HG02938 (cell line): ENCODE data around the gene SETD2.
"Not testable (repeated sequence)": the region's sequence is repeated elsewhere in the genome, so short reads cannot be mapped to it uniquely, and the experiment has no call there.

ENCODE experiments used
- ATAC-seq: cut with Tn5 transposase; IDR thresholded peaks from one replicate; pipeline ENCODE4 v1.9.1; 2021; ENCODE audit warnings: mild to moderate bottlenecking, moderate library complexity; ENCODE audit not compliant: unreplicated experiment

Gene SETD2, protein sequence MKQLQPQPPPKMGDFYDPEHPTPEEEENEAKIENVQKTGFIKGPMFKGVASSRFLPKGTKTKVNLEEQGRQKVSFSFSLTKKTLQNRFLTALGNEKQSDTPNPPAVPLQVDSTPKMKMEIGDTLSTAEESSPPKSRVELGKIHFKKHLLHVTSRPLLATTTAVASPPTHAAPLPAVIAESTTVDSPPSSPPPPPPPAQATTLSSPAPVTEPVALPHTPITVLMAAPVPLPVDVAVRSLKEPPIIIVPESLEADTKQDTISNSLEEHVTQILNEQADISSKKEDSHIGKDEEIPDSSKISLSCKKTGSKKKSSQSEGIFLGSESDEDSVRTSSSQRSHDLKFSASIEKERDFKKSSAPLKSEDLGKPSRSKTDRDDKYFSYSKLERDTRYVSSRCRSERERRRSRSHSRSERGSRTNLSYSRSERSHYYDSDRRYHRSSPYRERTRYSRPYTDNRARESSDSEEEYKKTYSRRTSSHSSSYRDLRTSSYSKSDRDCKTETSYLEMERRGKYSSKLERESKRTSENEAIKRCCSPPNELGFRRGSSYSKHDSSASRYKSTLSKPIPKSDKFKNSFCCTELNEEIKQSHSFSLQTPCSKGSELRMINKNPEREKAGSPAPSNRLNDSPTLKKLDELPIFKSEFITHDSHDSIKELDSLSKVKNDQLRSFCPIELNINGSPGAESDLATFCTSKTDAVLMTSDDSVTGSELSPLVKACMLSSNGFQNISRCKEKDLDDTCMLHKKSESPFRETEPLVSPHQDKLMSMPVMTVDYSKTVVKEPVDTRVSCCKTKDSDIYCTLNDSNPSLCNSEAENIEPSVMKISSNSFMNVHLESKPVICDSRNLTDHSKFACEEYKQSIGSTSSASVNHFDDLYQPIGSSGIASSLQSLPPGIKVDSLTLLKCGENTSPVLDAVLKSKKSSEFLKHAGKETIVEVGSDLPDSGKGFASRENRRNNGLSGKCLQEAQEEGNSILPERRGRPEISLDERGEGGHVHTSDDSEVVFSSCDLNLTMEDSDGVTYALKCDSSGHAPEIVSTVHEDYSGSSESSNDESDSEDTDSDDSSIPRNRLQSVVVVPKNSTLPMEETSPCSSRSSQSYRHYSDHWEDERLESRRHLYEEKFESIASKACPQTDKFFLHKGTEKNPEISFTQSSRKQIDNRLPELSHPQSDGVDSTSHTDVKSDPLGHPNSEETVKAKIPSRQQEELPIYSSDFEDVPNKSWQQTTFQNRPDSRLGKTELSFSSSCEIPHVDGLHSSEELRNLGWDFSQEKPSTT (N-terminal part only)

DNA sequence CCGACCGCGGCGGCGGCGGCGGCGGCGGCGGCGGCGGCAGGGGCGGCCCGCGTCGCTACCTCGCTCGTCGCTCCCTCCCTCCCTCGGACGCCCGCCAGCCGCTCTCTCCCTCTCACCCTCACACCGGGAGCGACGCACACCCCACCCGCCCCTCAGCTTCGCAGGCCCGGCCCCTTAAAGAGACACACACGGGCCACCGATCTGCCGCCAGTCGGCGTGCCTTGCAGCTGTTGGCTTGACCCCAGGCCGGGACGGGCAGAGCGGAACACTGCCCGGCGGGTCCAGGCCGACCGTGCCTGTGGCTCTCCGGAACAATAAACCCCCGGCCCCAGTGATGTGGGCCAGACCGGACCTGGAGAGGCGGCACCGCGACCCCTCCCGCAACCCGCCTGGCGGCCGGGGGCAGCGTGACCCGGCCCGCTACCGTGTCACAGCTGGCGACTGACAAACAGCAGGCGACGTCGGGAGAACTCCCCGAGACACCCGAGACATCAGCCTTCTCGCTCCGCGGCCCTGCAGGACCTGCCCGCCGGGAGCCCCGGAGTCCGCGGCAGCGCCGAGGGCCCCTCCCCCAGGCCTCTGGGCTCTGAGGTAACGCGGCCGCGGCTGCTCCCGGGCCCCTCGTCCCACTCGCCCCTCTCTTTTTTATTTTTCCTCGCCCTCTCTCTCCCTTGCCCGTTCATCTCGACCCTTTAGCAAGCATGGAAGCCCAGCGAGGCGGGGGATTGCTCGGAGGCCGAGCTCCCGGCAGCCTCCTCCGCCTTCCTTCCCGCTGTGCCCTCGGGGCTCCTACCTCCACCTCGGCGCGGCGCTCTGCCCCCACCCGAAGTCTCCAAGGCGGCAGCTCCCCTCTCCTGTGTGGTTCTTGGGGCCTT, at the start of gene SETD2:
Gene SETD2 (minus strand): TSS at position 107 of the 875 bp plus-strand sequence. CDS start 189 bp downstream, outside the sequence.
- peak; percentile 59 for ATAC-seq

DNA sequence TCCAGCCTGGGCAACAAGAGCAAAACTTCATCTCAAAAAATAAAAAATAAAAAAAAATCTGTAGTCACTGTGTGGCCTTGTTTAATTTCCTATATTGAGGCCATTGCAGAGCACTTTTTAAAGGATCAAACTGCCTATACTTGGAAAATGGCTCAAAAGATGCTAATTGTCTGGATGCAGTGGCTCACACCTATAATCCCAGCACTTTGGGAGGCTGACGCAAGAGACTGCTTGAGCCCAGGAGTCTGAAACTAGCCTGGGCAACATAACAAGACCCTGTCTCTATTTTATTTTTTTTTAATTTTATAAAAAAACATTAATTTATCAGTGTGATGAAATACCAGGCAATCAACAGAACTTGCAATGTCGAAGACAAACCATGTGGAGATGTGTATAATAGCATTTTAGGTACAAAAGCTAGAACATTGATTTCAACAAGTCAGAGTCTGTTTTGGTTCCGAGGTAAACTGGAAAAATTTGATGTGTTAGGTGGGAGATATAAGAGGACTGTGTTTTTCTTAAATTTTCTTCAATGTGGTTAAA, 47.0 kb upstream of the SETD2 start:
- ATAC-seq, result no peak

DNA sequence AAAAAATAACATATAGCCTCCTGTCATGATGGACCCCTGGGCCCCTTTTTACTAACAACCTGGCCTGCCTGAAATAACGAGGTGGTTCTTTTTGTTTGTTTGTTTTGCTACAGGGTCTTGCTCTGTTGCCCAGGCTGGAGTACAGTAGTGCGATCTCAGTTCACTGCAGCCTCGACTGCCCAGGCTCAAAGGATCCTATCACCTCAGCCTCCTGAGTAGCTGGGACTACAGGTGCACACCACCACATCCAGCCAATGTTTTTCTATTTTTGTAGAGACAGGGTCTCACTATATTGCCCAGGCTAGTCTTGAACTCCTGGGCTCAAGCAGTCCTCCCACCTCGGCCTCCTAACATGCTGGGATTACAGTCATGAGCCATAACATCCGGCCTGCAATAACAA, 42.1 kb upstream of the SETD2 start:
- ATAC-seq, result not testable (repeated sequence)

DNA sequence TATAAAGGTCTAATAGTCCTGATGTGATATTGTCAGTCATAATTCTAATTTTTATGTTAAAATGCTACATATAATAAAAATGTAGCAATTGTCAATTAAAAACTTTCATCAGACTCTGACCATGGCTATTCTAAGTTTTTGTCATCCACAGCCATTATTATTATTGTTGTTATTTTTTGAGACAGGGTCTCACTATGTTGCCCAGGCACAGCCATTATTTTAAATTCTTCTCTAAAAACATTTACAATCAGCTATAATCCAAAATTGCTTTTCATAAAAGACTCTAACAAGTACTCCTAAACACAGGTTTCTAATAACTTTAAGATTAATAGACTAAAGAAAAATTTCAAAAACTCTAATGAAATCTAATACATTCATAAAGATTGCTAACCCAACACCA, 41.0 kb upstream of the SETD2 start:
- no peak for ATAC-seq

DNA sequence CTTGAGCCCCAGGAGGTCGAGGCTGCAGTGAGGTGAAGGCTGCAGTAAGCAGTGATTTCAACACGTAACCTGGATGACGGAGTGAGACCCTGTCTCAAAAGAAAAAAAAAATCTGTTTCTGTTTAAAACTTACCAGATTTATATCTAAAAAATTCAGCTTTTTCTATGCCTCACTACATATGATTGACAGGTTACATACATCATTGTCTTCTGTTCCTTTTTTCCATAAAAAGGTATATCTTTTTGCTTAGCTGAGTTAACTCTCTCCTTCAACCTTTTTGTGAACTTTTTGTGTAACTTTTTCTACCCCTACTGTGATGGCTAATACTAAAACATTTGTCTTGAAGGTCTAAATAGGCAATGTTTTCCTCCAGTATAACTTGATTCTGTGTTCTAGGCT, 38.6 kb upstream of the SETD2 start:
- no peak for ATAC-seq

DNA sequence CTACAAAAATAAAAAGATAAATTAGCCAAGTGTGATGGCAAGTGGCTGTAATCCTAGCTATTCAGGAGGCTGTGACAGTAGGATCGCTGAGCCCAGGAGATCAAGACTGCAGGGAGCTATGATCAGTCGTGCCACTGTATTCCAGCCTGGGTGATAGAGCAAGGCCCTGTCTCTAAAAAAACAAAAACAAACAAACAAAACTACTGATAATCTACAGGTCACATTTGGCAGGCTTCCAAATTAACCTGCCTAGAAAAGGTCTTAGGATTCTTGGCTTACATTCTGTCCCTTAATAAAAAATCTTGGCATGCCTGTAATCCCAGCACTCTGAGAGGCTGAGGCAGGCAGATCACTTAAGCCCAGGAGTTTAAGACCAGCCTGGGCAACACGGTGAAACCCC, 33.4 kb upstream of the SETD2 start:
- ATAC-seq, result no peak

DNA sequence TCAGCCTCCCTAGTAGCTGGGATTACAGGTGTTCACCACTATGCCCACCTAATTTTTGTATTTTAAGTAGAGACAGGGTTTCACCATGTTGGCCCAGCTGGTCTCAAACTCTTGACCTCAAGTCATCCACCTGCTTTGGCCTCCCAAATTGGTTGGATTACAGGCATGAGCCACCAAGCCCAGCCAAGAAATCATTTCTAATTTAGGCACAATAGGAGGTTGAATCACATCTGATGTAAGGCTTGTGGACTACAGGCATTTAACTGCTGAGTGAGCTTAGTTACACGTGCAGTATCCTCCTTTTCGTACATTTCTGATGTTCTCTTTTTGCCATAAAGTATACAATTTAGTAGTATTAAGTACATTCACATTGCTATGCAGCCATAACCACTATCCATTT, 31.1 kb upstream of the SETD2 start:
- no peak for ATAC-seq

DNA sequence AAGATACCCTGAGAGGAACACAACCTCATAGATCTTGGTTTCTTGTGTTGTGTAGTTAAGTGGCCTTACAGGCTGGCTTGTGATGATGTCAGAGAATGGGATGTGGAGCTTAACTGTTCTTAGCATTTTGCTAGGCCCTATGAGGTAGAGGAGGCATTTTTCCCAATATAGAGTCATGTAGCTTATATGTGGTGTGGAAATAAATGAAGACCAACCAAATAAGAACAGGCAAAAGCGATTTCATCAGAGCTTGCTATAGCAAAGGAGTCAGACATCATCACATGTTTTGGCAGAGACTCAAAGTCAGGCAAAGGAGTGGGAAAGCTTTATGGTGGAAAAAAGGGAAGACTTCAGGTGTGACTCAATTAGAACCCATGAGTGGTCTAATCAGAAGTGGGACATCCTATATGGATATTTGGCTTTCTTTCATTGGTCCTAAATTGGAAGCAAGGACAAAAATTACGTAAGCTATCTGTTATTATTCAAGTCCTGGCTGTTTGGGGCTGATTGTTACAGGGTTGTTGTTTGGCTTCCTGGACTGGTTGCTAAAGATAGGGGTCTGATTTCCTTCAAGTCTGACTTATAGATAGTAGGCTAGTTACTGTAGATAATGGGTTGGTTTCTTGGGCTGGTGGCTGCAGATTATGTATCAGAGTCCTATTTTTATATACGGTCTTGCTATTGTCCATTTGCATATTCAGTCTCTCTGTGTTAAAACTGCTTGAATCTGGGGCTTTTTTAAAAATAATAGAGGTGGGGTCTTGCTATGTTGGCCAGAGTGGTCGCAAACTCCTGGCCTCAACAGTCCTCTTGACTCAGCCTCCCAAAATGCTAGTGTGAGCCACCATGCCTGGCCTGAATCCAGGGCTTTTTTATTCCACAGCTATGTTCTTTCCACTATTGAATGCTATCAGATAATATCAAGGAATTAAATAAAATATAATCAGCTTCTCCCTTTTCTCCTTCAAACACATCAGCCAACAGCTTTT, 30.3 kb upstream of the SETD2 start:
- no peak for ATAC-seq

DNA sequence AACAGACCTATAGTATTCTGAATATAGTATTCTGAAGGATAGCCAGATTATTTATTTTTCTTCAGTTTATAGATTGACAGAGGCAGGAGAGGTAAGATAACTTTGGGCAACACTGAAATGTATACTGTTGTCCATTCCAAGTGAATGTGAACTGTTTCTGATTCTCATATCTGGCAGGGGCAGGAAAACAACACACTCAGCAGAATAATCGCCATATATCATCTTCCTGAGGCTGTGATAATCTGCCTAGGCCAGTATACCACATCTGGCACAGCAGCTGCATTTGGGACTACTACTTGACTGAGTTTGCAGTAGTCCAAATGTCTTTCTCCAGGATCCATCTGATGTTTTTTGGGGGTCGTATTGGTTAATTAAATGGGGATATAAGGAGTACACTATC, 22.4 kb upstream of the SETD2 start:
- no peak for ATAC-seq

DNA sequence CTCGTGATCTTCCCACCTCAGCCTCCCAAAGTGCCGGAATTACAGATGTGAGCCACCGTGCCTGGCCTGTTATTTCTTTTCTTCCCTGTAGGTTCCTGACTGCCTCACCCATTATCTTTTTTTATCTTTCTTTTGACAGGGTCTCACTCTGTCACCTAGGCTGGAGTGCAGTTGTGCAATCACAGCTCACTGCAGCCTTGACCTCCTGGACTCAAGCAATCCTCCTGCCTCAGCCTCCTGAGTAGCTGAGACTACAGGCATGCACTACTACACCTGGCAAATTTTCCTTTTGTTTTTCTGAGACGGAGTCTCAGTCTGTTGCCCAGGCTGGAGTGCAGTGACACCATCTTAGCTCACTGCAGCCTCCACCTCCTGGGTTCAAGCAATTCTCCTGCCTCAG, 17.8 kb upstream of the SETD2 start:
- ATAC-seq, result not testable (repeated sequence)

DNA sequence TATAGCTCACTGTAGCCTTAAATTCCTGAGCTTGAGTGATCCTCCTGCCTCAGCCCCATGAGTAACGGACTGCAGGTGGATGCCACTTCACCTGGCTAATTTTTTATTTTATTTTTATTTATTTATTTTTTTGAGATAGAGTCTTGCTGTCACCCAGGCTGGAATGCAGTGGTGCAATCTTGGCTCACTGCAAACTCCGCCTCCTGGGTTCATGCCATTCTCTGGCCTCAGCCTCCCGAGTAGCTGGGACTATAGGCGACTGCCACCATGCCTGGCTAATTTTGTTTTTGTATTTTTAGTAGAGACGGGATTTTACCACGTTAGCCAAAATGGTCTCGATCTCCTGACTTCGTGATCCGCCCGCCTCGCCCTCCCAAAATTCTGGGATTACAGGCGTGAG, 16.1 kb upstream of the SETD2 start:
- not testable (repeated sequence) for ATAC-seq

DNA sequence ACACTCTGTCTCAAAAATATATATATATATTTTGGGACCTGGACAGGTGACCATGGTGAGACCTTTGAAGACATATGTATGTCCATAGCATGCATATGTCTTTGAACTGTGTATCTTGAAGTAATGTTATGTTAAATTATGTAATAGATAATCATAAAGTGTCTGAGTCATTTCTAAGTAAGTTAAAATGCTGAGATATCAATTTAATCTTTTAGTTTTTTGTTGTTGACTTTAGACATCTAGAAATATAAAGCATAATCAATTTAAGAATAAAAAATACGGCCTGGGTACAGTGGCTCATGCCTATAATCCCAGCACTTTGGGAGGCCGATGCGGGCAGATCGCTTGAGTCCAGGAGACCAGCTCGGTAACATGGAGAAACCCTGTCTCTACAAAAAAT, 12.7 kb upstream of the SETD2 start:
- no peak for ATAC-seq

DNA sequence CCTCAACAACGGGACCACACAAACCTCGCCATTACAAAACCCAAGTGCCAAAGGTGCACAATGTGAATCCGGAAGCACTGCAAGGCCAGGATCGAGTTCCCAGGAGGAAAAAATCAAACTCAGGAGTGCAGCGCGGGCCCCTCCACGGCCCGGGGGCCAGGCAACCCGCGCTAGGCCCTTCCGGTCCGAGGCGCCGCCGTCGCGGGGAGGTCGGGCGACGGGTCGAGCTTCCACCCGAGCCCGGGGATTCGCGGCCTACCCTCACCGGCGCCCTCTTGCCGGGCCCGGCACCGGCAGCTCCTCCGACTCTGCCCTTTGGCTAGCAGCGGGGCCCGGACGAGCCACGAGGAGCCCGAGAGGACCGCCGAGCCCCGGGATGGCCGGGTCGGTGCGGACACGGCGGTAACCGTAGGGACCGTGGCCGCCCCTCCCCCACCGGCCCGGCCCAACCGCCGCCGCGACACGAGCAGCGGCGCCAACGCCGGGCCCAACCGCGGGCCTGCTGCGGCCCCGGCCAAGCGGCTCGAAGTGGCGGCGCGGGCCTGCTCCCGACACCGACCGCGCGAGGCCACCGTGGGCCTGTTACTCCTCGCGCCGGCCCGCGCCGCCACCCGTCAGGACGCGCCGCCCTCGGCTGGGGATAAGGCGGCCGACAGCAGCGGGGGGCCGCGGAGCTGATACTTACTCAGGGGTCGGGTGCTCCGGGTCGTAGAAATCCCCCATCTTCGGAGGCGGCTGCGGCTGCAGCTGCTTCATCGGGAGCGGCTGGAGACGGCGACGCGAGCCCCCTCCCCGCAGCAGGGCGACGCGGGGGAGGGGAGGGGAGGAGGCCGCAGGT, 525 bp downstream of the SETD2 start:
- peak; percentile 18 for ATAC-seq

DNA sequence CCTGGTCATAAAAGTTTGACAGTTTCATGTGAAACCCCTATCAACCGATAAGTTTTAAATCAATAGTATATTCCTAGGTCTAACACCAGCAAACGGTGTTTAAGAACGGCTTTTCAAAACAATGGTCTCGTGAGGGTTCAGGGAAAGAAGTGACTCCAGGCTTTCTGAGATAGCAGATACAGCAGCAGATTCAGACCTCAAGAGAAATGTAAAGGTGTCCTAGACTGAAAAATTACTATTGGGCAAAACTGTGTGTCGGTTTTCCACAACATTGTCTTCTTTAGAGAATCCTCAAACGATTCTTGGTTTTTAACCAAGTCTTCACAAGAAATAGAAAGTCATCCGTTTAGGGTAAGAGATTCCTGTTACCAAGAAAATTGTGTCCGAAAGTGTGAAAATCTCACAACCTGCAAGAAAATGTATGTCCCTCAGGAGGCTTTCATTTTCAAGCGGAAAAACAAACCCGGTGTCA, 1.2 kb downstream of the SETD2 start:
- ATAC-seq, result peak; percentile 18

DNA sequence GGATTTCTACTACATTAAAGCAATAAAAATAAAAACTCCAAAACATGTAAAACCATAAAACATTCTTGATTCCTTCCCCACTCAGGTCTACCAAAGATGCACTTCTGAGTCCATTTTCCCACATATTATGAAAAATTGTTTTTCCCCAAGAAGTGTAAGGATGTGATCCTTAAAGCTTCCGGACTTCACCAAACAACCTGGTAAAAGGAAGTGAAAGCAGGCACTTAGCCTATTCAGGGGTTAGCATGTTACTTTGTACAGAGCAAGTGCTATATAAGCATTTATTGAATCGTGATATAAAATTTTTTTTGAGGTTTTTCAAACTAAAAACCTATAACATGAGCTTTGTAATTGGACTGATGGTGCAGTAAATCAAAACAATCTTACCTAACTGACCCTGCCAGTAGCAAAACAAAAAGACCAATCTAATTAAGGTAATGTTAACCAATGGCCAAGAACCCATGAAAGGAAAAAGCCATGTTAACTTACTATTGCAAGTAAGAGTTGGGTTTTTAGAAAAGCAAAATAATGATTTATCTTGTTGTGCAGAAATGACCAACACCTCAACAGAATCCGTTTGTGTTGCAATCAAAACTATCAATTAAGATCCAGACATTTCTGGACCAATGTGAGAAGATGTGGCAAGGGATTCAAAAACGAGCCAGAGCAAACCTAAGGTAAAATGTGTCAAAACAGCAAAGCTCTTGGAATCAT, 1.8 kb downstream of the SETD2 start:
- ATAC-seq, result no peak

DNA sequence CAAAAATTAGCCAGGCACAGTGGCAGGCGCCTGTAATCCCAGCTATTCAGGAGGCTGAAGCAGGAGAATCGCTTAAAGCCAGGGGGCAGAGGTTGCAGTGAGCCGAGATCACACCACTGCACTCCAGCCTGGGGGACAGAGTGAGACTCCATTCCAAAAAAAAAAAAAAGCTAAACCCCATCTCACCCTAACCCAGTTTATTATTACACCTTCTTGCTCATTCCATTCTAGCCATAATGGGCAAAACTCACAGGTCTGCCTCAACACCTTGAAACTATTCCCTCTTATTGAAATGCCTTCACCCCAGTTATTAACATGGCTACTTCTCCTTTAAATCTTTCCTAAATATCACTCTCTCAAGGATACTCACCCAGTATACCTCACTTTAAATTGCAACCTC, 4.1 kb downstream of the SETD2 start:
- ATAC-seq, result no peak

DNA sequence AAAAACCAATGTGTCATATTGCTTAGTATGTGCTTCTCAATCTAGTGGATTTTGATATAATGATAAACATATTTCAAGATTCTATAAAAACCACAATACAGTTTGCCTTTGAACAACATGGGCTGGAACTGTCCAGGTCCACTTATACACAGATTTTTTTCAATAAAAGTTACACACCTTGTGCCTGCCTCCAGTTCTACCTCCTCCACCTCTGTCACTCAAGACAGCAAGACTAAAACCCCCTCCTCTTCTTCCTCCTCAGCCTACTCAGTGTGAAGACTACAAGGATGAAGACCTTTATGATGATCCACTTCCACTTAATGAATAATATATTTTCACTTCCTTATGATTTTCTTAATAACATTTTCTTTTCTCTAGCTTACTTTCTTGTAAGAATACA, 5.7 kb downstream of the SETD2 start:
- ATAC-seq, result no peak
